ENCODE data around the gene TH. TPM values are rescaled to one million over a fixed set of nuclear protein-coding genes. Genes with fewer than 3 reads are reported as not detected.

TH gene
- total and polyA plus RNA-seq, 2 of the 8 experiments (the other 6 are each of a cell fraction or from before 2014, with no cell fraction given), result 0.09 TPM; not detected in 1

GRCh38 chr11:2129308-2129698 is 42.3 kb downstream of the TH start:
- ChIA-PET POLR2A (ENCODE audit: partially characterized antibody) (no interaction called here), CTCF (ENCODE audit: partially characterized antibody) (interaction anchor here (1.2 to 1.9 kb wide), 3 partner anchors 9 to 435 kb away, joined by 3 to 4 read pairs (median 4); partner anchors contain the start of gene SYT8)
- H4K91ac ChIP-seq (replicated peaks; ENCODE audit: insufficient read length, low read length), result no peak overlapping the region
- H3K4me1 ChIP-seq (replicated peaks in 1 of 4; ENCODE audit: control insufficient read depth in 3 of 4, insufficient read depth in 4 of 4, low read length in 3 of 4), result peaks cover 0 to 7% (median 0%) of the 10 kb centered on the region in 4 experiments; a peak in 2 of 7 replicates
- H3K79me2 ChIP-seq (ENCODE audit: control insufficient read depth in 1 of 2, insufficient read depth in 2 of 2, low read length in 2 of 2), result no peaks in the 10 kb centered on the region
- FAIRE-seq (no peak), DNase-seq (ENCODE audit: low read depth in 1 of 2, low spot score in 2 of 2) (no peak)
- no peak overlapping the region for H4K5ac ChIP-seq (ENCODE audit: insufficient read length, low read depth, low read length)
- no peak overlapping the region for H3K9ac ChIP-seq (replicated peaks in 1 of 4; ENCODE audit: extremely low read depth in 1 of 4, low read depth in 3 of 4, low read length in 3 of 4)
- H3K79me1 ChIP-seq (ENCODE audit: low read depth, low read length), result no peaks in the 10 kb centered on the region
- H3K4me3 ChIP-seq (ENCODE audit: extremely low read depth in 1 of 4, insufficient read depth in 2 of 4, low read depth in 3 of 4, low read length in 4 of 4), result no peak overlapping the region
- no peak overlapping the region for H2BK5ac ChIP-seq (ENCODE audit: low read depth, low read length)
- H4K8ac ChIP-seq (ENCODE audit: extremely low read depth, insufficient read depth, low read length), result no peak overlapping the region
- H2AK5ac ChIP-seq (ENCODE audit: low read depth, low read length), result no peak overlapping the region
- 89% methylated on average over 17 of the region's 17 CpGs; no CpG with 5 or more reads in 1 of the 2 experiments for WGBS, 2 experiments (ENCODE audit: extremely low coverage in 1 of 2, insufficient coverage in 1 of 2, insufficient read length in 1 of 2, insufficient replicate concordance in 2 of 2, low coverage in 1 of 2, low lambda C conversion rate in 2 of 2, missing lambda C conversion rate in 1 of 2)
- no peak overlapping the region for H2BK20ac ChIP-seq (ENCODE audit: low read length)
- H4K20me1 ChIP-seq (replicated peaks in 1 of 2; ENCODE audit: control insufficient read depth in 1 of 2, insufficient read depth in 2 of 2, low read length in 2 of 2), result peaks cover 0 to 8% of the 10 kb centered on the region in 2 experiments
- peaks cover 22% of the 10 kb centered on the region; the same call in 1 of the 2 replicates for H3K23me2 ChIP-seq (ENCODE audit: low read depth, low read length)
- H3K14ac ChIP-seq (ENCODE audit: insufficient read length), result no peak overlapping the region
- H3K23ac ChIP-seq (ENCODE audit: insufficient read length), result no peak overlapping the region
- no peak overlapping the region for H2BK120ac ChIP-seq (replicated peaks; ENCODE audit: low read depth, low read length)
- no peaks in the 10 kb centered on the region; a peak in 1 of 4 replicates for H3K9me3 ChIP-seq (ENCODE audit: insufficient read depth in 2 of 2, low read depth in 1 of 2, low read length in 1 of 2)
- H3K4me2 ChIP-seq (ENCODE audit: insufficient read depth in 1 of 2, low read depth in 2 of 2, low read length in 2 of 2), result no peak overlapping the region
- no peak overlapping the region for H3K56ac ChIP-seq (replicated peaks; ENCODE audit: insufficient read length, low read depth, low read length)
- no peak overlapping the region for H2BK15ac ChIP-seq (ENCODE audit: low read length)
- TF ChIP-seq POLR2A (IDR thresholded peaks at IDR 0.05; ENCODE audit: control extremely low read depth in 1 of 2, low read depth in 2 of 2, low read length in 2 of 2) (no peak), CHD2 (IDR thresholded peaks at IDR 0.05; ENCODE audit: low read length) (no peak), SIN3A (conservative IDR thresholded peaks at IDR 0.05 in 1 of 2, IDR thresholded peaks at IDR 0.05 in 1 of 2; ENCODE audit: low read depth in 1 of 2, low read length in 2 of 2) (no peak), ATF2 (IDR thresholded peaks at IDR 0.05; ENCODE audit: low read length) (no peak), SIX5 (IDR thresholded peaks at IDR 0.05; ENCODE audit: low read depth, low read length) (no peak), NRF1 (IDR thresholded peaks at IDR 0.05; ENCODE audit: low read depth, low read length) (no peak), CHD1 (IDR thresholded peaks at IDR 0.05; ENCODE audit: low read depth, low read length) (no peak)
- H3K18ac ChIP-seq (ENCODE audit: extremely low read depth, low read length), result no peak overlapping the region
- no peak overlapping the region for H2BK12ac ChIP-seq (ENCODE audit: low read depth, low read length)
- no peak overlapping the region for H3K4ac ChIP-seq (replicated peaks; ENCODE audit: insufficient read length, low read depth, low read length)
- no peaks in the 10 kb centered on the region for H3K36me3 ChIP-seq (ENCODE audit: control insufficient read depth in 2 of 4, insufficient read depth in 4 of 4, low read length in 3 of 4)
- H3K27ac ChIP-seq (ENCODE audit: low read depth, low read length), result no peak overlapping the region
- no peak overlapping the region for H2AFZ ChIP-seq (ENCODE audit: low read length)
- peaks cover 0 to 13% (median 2%) of the 10 kb centered on the region in 4 experiments; a peak in 4 of 7 replicates for H3K27me3 ChIP-seq (replicated peaks in 1 of 4; ENCODE audit: control insufficient read depth in 3 of 4, extremely low read depth in 1 of 4, insufficient read depth in 3 of 4, low read length in 3 of 4)
